HG03135 (cell line): Measurements from ENCODE around the gene MYL12A.
A peak's percentile ranks its signal among the peaks of the same experiment; 100 is the strongest.
"Not testable (repeated sequence)": the region's sequence is repeated elsewhere in the genome, so short reads cannot be mapped to it uniquely, and the experiment has no call there.

Experiments used
- ATAC-seq: cut with Tn5 transposase; IDR thresholded peaks from one replicate; pipeline ENCODE4 v1.9.1; 2021; ENCODE audit warnings: mild to moderate bottlenecking, moderate library complexity; ENCODE audit not compliant: unreplicated experiment

MYL12A gene

DNA sequence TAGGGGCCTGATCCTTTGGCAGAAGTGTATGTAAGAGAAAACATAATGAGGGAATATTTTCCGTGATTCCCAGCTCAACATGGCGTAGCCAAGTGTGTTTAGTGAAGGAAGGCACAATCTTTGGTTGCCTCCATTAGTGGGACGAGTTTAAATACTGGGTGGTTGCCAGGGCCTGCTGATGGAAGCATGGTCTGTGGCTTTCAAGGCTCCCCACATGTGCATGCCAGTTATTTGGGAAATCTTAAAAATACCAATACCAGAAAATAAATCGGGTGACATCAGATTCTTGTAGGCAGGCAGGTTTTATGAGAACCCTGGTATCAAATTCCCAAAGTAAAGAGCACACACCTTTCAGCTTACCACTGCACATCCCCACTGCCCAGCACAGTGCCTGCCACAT lies 7.1 kb downstream of the MYL12A start:
- no peak for ATAC-seq

DNA sequence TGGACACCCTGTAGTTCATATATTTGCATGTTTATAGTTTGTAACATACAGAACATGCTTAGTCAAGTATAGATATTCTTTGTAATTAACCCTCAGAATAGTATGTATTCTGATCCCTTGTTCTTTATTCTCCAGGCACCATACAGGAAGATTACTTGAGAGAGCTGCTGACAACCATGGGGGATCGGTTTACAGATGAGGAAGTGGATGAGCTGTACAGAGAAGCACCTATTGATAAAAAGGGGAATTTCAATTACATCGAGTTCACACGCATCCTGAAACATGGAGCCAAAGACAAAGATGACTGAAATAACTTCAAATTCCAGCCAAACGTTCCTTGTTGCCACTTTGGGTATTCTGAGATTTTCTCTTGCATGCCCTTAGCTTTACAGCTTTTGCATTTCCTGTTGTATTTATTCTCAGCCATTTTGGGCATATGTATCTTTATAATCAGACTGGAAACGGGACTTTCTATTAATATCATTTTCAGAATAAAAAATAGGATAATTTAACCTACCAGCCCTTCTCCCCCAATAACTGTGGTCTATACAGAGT lies 8.1 kb downstream of the MYL12A start:
- no peak for ATAC-seq

DNA sequence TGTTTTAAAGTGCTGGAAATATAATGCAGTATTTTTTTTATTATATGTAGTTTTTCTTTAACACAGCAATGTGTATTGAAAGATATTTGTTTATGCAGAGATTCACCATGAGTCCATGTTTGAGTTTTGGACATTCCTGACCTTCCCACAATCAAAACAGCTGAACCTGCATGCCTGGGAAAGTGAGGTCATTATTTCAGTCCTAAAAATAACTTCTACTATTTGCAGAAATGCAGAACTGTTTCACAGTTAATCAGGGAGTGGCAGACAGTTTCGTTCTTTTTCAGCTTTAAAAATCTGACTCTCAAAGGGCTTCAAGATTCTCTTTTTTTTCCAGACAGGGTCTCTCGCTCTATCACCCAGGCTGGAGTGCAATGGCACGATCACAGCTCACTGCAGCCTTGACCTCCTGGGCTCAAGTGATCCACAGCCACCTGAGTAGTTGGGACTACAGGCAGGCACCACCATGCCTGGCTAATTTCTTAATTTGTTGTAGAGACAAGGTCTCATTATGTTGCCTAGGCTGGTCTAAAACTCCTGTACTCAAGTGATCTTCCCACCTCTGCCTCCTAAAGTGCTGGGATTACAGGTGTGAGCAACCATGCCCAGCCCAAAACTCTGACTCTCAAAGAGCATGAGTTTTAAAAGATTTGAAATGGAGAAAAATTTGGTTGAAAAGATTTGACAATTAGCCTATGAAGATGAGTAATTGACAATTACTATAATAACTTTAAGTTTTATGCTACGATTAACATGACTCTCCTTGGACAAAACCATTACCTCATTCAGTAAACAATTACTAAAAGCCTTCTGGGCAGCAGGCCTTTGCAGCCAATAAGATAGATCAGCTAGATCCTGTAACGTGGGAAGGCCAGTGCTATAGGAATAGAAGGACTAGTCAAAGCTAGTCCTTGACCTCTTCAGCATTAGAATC lies 9.4 kb downstream of the MYL12A start:
- ATAC-seq: no peak

DNA sequence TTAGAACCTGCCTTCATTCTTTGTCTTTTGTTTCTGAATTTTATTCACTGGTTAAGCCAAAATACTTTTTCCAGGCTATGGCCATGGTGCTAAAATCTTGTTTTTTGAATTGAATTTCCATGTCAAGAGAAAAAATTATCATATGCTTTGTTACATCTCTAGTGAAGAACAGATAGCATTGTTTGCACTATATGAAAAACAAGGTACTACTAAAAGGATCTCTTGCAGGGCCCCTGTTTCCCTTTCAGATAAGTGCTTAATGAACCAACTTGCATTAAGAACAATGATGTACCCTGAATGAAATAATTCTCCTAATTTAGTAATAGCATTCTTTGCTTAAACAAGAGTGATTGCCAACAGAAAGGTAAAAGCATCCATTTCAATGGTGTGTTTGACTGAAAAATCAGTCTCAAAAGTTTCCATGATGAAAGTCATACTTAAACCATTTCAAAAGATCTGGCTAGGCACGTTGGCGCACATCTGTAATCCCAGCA lies 10.1 kb downstream of the MYL12A start:
- no peak for ATAC-seq

DNA sequence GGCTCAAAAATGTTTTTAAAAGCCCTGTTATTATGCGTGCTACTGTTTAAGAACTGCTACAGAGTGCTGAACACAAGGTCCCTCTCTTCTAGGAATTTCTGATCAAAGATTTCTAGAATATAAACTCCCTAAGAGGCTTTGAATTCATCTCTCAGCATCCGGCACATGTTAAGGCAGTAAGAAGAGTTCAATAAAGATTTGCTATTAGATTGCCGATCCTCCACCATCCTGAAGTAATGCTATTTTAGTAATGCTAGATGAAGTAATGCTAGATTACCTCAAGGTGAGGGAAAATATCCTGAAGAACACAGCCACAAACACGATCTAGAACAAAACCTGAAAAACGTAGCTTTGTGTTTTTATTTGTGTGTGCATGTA lies 13.4 kb downstream of the MYL12A start:
- ATAC-seq: no peak

DNA sequence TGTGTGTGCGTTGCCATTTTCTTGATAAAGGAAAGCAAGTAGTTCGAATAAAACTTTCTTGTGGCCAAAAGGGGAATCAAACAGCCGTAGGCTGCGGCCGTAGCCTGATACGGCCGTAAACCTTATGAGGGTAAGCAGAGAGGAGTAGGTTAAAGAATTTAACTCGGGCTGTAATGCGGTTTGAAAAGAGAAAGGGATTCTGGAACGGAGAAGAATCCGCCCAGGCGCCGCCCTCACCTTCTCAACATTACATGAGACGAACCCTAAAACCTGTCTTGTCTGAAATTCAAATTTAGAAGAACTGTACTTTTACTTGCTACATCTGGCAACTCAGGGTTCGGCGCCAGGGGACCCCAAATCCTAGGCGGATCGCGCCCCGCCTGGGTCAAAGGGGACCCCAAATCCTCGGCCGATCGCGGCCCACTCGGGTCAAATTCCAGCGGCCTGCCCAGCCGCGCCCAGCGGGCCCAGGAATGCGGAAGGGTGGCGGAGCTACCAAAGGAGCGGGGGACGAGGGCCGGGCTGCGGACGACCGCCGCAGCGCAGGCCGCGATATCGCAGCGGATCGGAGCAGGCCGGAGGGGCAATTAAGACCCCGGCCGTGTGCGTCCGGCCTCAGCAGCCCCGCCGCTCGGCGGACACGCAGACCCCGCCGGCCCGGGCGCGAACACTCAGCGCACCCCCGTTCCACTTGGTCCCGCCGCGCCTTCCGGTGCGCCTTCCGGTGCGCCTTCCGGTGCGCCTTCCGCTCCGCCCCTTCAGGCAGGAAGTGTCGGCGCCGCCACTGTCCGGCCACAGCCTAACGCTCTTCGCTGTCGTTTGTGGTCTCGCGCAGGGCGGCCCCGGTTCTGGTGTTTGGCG lies 14.0 kb downstream of the MYL12A start, which contains the start of gene MYL12B:
Gene MYL12B (plus strand): TSS at position 761 of the 861 bp plus-strand sequence. CDS start 10,766 bp downstream, outside the sequence.
- peak; percentile 85 for ATAC-seq

DNA sequence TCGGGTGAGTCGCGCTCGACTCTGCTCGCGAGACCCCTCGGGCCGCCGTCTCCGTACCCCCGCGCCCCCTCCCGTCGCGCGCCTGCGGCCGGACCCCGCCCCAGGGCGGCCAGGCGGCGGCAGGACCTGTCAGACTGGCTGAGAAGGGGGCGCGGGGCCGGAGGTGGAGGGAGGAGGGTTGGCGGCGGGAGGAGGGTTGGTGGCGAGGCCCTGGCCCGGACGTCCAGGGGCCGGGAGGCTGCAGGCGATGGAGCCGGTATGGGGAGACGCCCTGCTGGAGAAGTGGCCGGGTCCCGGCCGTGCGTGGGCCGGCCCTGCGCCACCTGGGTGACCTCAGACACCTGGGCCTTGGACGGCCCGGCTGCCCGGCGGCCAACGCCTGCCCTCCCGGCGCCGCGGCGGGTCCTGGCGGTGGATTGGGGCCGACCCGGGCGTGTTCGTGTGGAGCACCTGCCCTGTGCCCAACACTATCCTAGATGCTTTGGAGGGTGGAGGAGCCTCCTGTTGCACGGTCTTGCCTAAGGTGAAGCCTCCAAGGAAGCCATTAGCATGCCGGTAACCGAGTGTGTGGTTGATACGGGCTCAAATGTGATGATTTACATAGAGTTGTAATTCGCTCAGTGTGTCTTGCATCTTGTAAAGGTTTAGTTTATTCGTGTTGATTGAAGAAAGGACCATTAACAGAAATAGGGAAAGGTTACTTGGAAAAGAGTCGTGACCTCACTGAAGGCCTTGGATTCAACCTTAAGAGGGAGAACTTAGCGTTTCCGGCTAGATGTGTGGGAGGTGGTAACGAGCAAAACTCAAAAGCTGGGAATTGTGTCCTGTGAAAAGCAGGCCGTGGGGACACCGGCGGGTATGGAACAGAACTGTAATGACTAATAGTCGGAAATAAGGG lies 14.9 kb downstream of the MYL12A start:
- peak; percentile 23 for ATAC-seq

DNA sequence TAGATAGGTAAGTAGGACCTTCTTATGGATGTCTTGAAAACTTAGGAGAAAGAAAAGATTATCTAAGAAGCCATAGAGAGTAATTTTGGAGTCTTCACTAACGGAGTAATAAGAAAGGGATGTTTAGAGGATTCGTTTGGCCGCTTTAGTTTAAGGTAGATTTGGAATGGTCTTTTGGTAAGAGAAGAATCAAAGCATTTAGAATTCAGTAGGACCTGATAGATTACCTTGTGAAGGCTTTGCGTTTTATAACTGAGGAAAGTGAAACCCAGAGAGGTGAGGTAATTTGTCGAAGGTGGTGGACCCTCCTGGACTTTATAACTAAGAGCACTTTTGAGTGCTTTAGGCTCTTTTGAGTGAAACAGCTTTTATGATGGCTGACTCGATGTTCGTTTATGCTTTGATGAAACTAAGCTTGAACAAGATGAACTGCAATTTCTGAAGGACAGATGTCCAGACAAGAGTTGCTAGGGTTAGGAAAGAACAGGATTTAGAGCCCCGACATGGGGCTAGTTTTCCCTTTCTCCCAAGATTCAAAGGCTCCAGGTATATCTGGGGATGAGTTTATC lies 15.6 kb downstream of the MYL12A start:
- ATAC-seq: no peak

DNA sequence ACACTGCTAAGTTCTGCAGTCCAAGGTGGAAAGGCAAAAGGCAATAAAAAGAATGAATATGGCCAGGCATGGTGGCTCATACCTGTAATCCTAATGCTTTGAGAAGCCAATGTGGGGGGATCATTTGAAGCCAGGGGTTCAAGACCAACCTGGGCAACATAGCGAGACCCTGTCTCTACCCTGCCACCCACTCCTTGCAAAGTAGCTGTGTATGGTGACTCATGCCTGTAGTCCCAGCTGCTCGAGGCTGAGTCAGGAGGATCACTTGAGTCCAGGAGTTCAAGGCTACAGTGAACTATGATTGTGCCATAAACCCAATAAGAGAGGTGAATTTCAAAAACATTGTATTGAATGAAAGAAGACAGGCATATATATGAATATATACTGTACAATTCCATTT lies 16.8 kb downstream of the MYL12A start:
- ATAC-seq: no peak

DNA sequence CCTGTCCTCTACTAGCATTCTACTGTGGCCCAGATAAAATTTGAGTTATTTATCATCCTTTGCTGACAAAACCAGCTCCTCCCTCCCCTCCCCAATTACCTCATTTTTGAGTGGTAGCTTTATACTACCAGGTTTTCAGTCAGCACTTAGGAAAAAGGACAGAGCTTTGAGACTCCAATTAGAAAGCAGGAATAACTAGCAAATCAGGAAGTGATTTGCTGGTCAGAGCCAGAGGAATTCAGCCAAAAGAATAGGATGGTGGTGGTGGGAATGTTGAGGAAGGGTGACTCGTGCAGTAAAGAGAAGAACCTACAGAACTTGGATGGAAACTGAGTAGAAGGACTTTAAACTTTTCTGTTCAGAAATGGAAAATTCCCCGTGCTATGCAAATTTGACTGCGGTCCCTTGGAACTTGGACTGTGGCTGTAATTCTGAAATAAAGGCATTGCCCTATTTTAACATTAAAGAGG lies 18.0 kb downstream of the MYL12A start:
- no peak for ATAC-seq

DNA sequence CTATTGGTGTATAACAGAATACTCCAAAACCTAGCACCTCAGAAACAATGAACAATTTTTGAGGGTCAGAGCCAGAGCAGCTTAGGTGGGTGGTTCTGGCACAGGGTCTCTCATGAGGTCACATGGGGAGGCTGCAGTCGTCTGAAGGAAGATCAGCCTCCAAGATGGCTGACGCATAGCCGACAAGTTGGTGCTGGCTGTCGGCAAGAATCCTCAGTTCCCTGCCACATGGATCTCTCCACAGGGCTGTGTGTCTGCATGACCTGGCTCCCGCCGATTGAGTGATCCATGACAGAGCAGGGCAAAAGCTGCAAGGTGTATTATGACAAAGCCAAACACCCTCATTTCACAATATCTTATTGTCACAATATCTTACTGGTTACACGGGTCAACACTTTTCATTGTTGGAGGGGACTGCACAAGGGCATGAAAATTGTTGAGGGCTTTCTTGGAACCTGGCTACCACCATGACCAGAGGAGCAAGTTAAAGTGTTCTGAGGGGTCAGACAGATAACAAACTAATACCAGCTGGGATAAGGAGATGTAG lies 18.5 kb downstream of the MYL12A start:
- no peak for ATAC-seq

DNA sequence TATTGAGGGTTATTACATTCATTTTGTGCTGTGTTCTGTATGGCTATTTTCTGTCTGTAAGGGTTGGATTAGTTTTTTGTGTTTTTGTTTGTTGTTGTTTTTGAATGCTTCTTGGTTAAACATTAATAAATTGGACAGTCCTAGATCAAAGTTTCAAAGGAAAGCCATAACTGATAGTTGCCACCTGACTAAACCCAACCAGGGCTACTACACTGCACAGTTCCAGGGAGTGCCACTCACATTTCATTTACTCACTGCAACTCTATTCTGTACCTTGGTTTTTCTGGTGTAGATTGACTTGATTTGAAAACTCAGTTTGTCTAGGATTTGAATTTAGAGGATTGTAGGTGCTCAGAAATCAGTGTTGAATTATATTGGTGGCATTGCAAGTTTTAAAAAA lies 20.7 kb downstream of the MYL12A start:
- no peak for ATAC-seq

DNA sequence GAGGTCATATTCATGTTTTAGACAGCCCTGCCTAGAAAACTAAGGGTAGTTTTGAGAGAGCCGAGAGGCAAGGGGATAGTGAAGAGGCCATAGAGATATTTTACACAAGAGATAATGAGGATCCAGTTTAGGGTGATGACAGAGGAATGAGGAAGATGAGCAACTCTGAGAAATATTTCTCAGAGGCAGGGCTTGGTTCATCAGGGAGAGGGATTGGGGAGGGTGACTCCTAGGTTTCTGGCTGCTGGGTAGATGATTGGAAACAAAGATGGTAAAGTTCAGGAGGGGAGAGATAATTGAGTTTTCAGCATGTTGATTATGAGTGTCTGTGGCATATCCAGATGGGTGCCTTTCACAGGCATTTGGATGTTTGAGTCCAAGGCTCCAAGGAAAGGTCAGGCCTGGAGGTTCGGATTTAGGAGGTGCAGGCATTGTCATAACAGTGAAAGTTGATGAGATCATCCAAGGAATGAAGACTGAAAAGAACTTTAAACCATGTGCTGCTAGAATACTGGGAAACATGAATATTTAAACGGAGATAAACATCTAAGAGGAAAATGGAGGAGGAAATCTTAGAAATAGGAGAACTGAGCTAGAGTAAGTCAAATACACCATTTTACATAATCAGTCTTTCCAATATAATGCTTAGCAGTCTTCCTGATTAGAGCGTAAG lies 21.8 kb downstream of the MYL12A start:
- ATAC-seq: no peak

DNA sequence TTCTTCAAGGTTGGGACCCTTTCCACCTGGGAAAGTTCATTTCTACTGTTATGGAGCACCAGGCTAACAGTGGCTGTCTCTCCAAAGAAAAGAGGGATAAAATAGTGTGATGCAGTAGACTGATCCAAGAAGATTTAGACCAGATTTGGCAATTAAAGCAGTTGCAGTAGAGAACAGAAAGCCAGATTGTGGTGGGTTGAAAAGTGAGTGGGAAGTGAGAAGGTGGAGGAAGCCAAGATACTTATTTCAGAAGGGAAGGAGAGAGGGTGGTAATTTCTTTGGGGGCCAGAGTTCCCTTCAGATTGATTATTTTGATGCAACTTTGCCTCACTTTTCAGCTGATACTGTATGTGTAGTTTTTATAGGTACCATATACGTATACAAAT lies 22.3 kb downstream of the MYL12A start:
- no peak for ATAC-seq

DNA sequence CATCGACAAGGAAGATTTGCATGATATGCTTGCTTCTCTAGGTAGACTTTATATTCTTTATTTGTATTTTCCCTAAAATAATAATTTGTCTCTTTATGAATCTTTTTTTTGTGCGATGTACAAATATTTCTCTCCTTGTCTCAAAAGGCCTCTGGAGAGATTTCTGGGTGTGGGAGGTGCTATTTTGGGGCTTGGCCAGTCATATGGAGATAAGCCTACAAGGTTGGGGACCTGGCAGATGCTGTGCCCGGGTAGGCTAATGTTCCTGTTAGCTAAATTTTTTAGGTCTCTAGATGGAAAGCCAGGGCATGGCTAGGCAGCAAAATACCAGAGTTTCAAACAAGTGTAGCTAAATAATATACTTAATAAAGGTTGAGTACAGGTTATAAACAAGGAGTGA lies 25.4 kb downstream of the MYL12A start:
- ATAC-seq: no peak

DNA sequence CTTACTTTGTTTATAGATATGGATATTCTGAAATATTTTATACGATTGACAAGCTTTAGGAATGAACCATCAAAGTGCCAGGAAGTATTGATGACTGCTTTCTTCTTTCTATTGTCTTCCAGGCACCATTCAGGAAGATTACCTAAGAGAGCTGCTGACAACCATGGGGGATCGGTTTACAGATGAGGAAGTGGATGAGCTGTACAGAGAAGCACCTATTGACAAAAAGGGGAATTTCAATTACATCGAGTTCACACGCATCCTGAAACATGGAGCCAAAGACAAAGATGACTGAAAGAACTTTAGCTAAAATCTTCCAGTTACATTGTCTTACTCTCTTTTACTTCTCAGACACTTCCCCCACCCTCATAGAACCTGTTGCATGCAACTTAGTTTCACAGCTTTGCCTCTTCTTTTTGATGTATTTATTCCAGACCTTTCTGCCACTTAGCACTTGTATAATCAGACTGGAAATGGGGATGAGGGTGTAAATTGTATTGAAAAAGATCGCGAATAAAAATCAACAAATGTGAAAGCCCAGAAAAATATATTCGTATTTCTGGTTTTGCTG lies 30.1 kb downstream of the MYL12A start:
- ATAC-seq: not testable (repeated sequence)

DNA sequence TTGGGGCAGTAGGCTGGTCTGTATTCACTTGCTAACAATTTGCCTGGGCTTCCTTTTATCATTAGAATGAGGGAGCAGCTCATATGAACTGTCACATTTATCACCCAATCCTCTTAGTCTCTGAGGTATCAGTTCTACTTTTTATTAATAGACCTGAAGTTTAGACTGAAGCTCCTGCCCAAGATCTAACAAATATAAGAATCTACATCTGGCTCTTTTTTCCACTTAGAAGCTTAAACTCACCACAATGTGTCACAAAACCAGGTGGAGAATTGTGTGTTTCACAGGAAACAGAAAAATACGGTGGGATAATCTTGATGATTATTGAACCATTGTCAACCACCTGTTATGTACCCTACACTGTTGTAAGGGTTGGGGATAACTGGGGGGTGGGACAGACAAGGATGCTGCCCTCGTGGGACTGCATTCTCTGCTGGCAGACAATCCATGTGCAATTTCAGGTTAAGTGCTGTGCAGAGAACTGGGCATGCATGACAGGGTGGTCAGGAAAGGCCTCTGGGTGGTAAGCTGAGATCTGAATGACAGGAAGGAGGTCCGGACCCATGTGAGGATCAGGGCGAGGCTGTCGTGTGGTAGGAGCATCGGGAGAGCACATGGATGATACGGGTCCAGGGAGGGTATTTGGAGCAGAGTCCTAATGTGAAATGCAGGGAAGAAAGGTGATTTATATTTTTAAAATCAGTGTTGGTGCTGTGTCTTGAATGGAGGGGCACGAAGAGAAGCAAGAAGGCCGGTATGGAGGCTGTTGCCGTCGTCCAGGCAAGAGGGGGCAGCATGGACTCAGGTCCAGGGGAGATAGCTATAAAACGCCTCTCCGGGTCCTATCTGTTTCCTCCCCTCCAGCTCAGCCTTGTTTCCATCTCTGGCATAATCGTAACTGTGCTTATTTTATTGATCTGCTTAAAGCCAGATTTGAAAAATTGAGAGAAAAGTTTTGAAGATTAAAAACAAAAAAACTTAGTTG lies 31.9 kb downstream of the MYL12A start:
- peak; percentile 87 for ATAC-seq
